GM19438 (cell line): Measurements from ENCODE around the gene THEMIS.
"Not testable (repeated sequence)": the region's sequence is repeated elsewhere in the genome, so short reads cannot be mapped to it uniquely, and the experiment has no call there.

Source experiments
- ATAC-seq: cut with Tn5 transposase; IDR thresholded peaks from one replicate; pipeline ENCODE4 v1.9.1; 2021; ENCODE audit warnings: low read depth; ENCODE audit not compliant: unreplicated experiment

THEMIS gene

DNA sequence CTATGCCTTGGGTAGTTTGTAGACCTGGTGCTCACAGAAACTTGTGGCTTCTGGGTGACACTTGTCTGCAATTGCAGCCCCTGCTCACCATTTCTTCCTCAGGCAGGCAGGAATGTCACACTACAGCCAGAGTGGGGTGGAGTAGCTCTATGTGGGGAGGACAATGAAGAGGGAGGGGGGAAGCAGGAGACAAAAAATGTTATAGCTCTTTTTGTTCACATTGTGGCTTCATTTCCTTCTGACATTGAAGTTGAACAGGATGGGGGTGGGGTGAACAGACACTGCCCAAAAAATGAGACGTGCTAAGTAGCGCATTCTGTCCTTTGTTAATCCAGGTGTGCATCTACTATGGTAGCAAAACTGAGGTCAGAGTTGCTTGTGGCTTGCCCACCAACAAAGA, at the start of gene THEMIS:
Gene THEMIS (minus strand): TSS at position 124 of the 400 bp plus-strand sequence. CDS start 126 bp downstream, outside the sequence.
- ATAC-seq: no peak

- no peak for ATAC-seq
These were observed 48.4 kb upstream of the THEMIS start for GRCh38 chr6:127949251-127949650.

DNA sequence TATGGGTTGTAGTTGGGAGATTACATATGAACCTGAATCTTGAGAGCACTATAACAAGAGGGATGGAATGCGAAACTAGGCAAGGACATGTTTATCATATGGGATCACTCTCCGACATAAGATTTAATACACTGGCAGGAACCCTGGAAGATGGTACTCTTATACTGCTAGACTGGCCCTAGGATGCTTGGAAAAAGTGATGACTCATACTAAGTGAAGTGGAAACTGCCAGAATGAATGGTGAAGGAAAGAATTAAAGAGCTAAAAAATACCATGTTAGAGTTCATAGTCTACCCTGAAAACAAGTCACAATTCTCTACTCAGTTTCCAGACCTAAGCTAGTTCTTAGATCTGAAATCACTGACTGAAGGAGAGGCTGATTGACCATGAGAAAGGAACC, 45.5 kb upstream of the THEMIS start:
- ATAC-seq: no peak

DNA sequence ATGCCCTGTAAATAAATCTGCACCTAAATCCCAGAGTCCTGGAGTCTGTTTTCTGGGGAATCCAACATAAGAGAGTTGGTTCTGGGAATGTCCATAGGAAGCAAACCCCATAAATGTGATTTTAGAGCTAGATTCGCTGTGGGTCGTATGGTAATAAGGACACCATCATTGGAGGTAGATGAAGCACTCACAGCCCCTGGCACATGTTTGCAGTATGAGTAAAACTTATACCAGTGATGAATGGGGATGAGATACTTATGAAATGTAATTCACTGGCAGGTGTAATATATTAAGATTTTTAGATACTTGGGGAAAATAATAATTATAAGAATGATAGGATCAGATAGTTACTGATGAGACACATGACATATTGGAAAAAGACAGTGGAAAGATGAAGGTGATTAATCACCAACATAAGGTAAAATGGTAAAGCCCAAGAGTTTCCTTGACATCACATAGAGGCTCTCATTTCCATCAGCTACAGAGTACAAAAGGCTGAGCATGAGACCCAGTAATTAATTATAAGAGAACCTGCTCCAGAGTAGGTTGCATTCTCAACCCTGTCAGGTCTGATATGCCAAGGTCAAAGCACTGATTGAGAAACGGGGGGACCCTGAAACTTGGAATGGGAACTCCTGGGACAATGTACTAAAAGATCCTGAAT, 44.7 kb upstream of the THEMIS start:
- no peak for ATAC-seq

DNA sequence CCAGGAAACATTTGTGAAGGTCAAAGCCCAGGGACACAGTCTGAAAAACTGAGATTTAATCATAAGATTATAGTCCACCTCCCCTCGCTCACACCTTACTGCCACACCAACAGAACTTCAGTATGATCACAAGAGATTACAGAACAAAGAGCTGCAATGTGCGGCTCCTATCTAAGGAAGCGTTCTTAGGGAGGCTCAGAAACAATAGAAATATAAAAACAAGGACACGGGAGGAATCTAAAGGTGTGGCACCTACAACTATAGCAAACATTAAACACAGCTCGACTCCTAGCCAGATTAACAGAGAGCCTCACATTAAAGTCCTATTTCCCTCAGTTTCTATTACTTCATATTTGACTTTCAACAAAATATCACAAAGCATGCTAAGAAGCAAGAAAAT, 40.4 kb upstream of the THEMIS start:
- ATAC-seq: no peak

DNA sequence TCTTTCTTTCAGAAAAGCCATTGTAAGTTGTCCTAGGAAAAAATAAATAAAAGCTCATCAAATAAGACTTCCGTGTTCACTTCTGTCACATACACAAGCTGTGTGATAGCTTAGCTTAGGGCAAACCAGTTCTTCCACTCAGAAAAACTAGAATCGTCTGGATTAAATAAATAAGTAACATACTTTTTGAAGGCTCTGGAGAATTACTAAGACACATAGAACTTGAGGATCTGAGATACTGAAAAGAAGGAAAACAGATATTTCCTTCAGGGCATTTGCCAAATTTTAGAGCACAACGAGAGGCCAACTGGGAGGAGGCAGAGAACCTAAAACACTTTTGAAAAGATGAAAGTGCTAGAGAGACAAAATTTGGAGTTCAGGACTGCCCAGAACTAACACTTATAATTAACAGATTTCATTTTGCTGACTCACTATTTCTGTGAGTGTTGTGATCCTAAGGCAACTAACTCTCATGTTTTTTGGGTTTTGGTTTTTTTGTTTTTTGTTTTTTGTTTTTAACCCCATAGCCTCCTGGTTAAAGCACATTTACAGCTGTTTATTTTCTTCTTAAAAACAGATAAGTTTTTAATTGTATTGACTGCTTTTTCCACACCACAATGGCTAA, 38.7 kb upstream of the THEMIS start:
- no peak for ATAC-seq

DNA sequence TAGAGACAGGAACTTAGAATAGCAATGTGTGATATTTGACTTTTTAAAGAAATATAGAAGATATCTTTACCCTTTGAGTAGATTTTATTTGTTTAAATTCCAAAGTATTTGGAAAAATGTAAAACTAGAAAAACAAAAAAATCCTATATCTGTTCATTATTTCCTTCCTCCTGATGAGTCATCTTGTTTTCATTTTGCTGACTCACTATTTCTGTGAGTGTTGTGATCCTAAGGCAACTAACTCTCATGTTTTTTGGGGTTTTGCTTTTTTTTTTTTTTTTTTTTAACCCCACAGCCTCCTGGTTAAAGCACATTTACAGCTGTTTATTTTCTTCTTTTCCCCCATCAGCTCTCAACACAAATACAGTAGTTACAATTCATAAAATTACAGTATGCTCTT, 37.8 kb upstream of the THEMIS start:
- no peak for ATAC-seq

GRCh38 chr6:127937747-127938146, 36.9 kb upstream of the THEMIS start:
- ATAC-seq: no peak

GRCh38 chr6:127937102-127937501, 36.2 kb upstream of the THEMIS start:
- no peak for ATAC-seq

GRCh38 chr6:127934956-127935355, 34.1 kb upstream of the THEMIS start:
- no peak for ATAC-seq

GRCh38 chr6:127933852-127934840, 33.3 kb upstream of the THEMIS start:
- ATAC-seq: no peak

GRCh38 chr6:127933137-127933536, 32.3 kb upstream of the THEMIS start:
- no peak for ATAC-seq

DNA sequence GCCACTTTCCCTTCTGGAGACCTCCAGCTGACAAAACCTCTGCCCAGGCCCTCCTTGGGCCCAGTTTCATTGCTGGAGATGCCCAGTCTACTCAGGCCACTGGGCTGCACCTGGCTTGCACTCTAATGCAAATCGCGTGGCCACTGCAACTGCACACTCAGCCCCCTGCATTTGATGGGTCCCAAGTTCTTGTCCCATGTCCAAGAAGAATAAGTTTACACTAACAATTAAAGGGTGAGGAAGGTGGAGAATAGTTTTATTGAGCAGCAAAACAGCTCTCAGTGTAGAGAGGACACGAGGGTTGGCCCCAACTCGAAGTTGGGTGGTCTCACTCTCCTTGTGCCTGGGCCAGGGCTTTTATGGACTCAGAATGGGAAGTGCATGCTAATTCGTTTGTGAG, 31.9 kb upstream of the THEMIS start:
- ATAC-seq: no peak

DNA sequence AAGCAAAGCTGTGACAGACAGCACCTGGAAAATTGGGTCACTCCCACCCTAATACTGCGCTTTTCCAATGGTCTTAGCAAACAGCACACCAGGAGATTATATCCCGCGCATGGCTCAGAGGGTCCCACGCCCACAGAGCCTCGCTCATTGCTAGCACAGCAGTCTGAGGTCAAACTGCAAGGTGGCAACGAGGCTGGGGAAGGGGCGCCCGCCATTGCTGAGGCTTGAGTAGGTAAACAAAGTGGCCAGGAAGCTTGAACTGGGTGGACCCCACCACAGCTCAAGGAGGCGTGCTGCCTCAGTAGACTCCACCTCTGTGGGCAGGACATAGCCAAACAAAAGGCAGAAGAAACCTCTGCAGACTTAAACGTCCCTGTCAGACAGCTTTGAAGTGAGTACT, 25.6 kb upstream of the THEMIS start:
- ATAC-seq: not testable (repeated sequence)

DNA sequence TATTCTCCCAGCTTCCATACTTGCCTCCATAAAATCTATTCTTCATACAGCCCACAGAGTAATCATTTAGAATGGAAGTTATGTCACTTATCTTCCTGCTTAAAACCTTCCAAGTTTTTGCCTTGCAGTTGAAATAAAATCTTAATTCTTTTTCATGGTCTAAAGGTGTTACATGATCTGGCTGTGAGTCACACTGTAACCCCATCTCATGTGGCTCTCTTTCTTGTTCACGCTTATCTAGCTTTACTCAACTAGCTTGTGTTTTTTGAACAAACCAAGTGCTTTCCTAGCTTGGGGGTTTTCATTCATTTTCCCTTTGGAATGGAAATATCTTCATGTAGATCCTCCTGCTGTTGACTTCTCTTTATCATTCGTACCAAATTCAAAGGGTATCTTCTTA, 23.6 kb upstream of the THEMIS start:
- ATAC-seq: no peak

- ATAC-seq: no peak
These were observed 23.2 kb upstream of the THEMIS start for GRCh38 chr6:127924031-127924430.

- no peak for ATAC-seq
These were observed 22.3 kb upstream of the THEMIS start for GRCh38 chr6:127923135-127923534.

- ATAC-seq: no peak
These were observed 21.1 kb upstream of the THEMIS start for GRCh38 chr6:127921982-127922381.

- no peak for ATAC-seq
These were observed 19.9 kb upstream of the THEMIS start for GRCh38 chr6:127920804-127921203.

- no peak for ATAC-seq
These were observed 17.9 kb upstream of the THEMIS start for GRCh38 chr6:127918506-127919427.
